ENCODE data around the gene GLYATL1B. TPM values are rescaled to one million over a fixed set of nuclear protein-coding genes. Genes with fewer than 3 reads are reported as not detected.
A peak's percentile ranks its signal among the peaks of the same experiment; 100 is the strongest.
"Not testable (repeated sequence)": the region's sequence is repeated elsewhere in the genome, so short reads cannot be mapped to it uniquely, and the experiment has no call there.

The GLYATL1B gene
- total RNA-seq, 1 donor from 2014 or later = not detected

- intact Hi-C loops (cut with micrococcal nuclease) = no loop called here
- Mint-ChIP-seq H3K9me3 (no peaks in the 10 kb centered on the region), H3K27ac (no peak overlapping the region), H3K36me3 (ENCODE audit: low read depth) (no peaks in the 10 kb centered on the region), H3K4me3 (no peak overlapping the region), H3K4me1 (ENCODE audit: low read depth) (peaks cover 5% of the 10 kb centered on the region), H3K27me3 (ENCODE audit: insufficient read depth) (peaks cover 28% of the 10 kb centered on the region)
- DNase-seq (ENCODE audit: low spot score) = no peak
Measured at GRCh38 chr11:59076876-59077571, 9.1 kb upstream of the GLYATL1B start.

GRCh38 chr11:59078435-59078834 lies 7.7 kb upstream of the GLYATL1B start:
- H3K36me3 Mint-ChIP-seq (ENCODE audit: low read depth) = no peaks in the 10 kb centered on the region
- H3K27ac Mint-ChIP-seq = no peak overlapping the region
- no peaks in the 10 kb centered on the region for H3K9me3 Mint-ChIP-seq
- H3K4me1 Mint-ChIP-seq (ENCODE audit: low read depth) = peaks cover 5% of the 10 kb centered on the region
- H3K4me3 Mint-ChIP-seq = no peak overlapping the region
- peaks cover 30% of the 10 kb centered on the region for H3K27me3 Mint-ChIP-seq (ENCODE audit: insufficient read depth)
- no peak for DNase-seq (ENCODE audit: low spot score)
- intact Hi-C loops (cut with micrococcal nuclease) = no loop called here

DNA sequence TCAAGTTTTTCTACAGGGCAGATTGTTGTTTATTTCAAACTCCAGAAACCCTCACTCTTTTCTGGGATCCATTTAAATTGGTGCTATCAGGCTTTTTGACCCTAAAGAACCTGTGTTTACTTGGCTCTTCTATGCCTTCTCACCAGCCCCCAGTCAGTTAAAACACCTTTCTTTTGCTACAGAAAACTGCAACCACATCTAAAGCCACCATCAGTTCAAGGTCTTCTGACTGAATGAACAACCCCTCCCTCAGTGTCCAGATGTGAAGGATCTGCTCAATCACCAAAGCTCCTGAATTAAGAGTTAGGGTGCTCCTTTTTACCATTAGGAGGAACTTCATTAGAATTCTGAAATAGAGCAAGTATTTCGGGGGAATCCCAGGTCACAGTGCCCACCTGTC lies 7.0 kb upstream of the GLYATL1B start:
- peaks cover 5% of the 10 kb centered on the region for H3K4me1 Mint-ChIP-seq (ENCODE audit: low read depth)
- H3K4me3 Mint-ChIP-seq = no peak overlapping the region
- H3K27me3 Mint-ChIP-seq (ENCODE audit: insufficient read depth) = peaks cover 33% of the 10 kb centered on the region
- no peak for DNase-seq (ENCODE audit: low spot score)
- H3K27ac Mint-ChIP-seq = no peak overlapping the region
- H3K36me3 Mint-ChIP-seq (ENCODE audit: low read depth) = no peaks in the 10 kb centered on the region
- no peaks in the 10 kb centered on the region for H3K9me3 Mint-ChIP-seq
- intact Hi-C loops (cut with micrococcal nuclease) = no loop called here

DNA sequence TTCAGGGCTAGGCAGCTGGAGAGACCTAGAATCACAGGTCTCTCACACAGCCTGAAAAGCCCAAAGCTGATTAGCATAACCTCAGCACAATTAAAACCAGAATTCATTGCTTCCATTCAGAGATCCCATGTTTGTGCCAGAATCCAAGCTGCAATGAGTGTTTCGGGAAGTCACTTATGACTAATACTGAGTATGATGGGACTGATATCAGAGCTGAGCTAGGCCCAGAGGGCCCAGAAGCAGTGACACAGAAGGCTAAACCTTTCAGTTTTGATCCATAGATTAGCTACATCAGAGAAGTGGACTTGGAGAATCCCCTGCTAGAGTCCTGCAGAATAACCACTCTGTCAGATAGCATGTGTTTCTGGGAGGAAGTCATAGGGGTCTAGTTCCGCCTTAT lies 5.7 kb upstream of the GLYATL1B start:
- H3K36me3 Mint-ChIP-seq (ENCODE audit: low read depth); H3K9me3 Mint-ChIP-seq; H3K4me1 Mint-ChIP-seq (ENCODE audit: low read depth); H3K4me3 Mint-ChIP-seq; H3K27ac Mint-ChIP-seq; intact Hi-C loops (cut with micrococcal nuclease); DNase-seq (ENCODE audit: low spot score): not testable (repeated sequence)
- peaks cover 23% of the 10 kb centered on the region for H3K27me3 Mint-ChIP-seq (ENCODE audit: insufficient read depth)

DNA sequence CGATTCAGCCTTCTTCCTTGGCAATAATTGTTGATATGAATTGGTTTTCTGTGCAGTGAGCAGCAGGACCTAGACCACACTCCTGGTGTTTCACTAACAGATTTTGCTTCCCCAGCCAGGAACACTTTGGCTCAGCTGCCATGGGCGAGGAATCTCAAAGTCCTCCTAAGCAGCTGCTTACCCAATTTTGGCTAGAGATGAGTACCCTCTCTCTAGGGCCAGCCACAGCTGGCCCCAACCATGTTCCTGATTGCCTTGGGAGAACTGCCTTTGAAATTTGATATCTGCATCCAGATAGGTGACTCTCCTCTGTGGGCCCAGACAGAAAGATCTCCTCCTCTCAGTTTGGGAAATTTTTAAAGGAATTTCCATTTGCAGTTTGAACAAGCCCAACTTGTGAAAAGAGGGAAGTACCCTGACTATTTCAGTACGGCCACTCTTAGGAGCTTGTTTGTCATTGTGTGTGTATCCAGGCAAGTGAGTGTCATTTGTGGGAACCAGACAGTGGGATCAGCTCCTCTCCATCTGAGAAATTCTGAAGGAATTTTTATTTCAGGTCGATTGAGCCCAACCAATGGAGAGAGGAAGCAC lies 4.6 kb upstream of the GLYATL1B start:
- intact Hi-C loops (cut with micrococcal nuclease); H3K36me3 Mint-ChIP-seq (ENCODE audit: low read depth); DNase-seq (ENCODE audit: low spot score); H3K4me3 Mint-ChIP-seq; H3K9me3 Mint-ChIP-seq; H3K4me1 Mint-ChIP-seq (ENCODE audit: low read depth); H3K27ac Mint-ChIP-seq: not testable (repeated sequence)
- peaks cover 22% of the 10 kb centered on the region for H3K27me3 Mint-ChIP-seq (ENCODE audit: insufficient read depth)

DNA sequence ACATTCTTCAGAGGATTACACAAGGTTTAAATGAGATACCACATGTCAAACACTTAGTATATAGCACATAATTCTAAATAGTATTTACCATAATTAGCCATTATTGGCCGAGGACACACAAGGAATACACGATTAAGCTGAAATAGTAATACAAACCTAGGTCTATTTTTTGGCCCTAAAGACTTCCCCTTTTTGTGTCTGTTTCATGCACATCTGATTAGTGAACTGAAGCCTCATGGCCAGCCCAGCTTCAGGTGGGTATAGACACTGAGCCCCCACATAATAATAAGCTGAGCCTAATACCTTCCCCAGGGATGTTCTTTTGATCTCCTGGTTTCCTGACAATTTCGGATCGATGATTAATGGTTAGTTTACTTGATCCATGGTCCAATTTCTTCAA lies 2.1 kb downstream of the GLYATL1B start:
- intact Hi-C loops (cut with micrococcal nuclease) = no loop called here
- Mint-ChIP-seq H3K27ac (no peak overlapping the region), H3K27me3 (ENCODE audit: insufficient read depth) (peaks cover 20% of the 10 kb centered on the region), H3K9me3 (no peaks in the 10 kb centered on the region), H3K4me1 (ENCODE audit: low read depth) (no peaks in the 10 kb centered on the region), H3K36me3 (ENCODE audit: low read depth) (no peaks in the 10 kb centered on the region), H3K4me3 (no peak overlapping the region)
- no peak for DNase-seq (ENCODE audit: low spot score)

- H3K9me3 Mint-ChIP-seq; intact Hi-C loops (cut with micrococcal nuclease); H3K27ac Mint-ChIP-seq; H3K36me3 Mint-ChIP-seq (ENCODE audit: low read depth); H3K4me3 Mint-ChIP-seq; H3K4me1 Mint-ChIP-seq (ENCODE audit: low read depth); DNase-seq (ENCODE audit: low spot score): not testable (repeated sequence)
- peaks cover 25% of the 10 kb centered on the region for H3K27me3 Mint-ChIP-seq (ENCODE audit: insufficient read depth)
Measured at GRCh38 chr11:59093576-59093975, 7.5 kb downstream of the GLYATL1B start.

DNA sequence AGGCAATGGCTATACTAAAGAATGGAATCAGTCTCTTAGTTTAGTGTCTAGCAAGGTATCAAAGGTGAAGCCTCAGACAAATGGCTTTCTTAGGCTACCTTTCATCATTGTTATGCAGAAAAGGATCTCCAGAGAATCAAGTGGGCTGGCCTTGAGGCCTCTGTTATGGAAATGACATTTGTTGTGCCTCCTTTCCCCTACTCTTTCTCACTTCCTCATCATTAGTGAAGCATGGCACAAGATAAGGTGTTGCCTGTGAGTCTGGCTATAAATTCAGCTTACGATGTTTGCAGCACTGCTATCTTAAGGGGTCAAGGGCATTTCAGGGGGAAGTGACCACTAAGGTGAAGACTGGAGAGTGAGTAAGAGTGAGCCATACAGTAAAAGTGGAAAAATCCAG lies 9.1 kb downstream of the GLYATL1B start:
- H3K4me3 Mint-ChIP-seq; intact Hi-C loops (cut with micrococcal nuclease); H3K9me3 Mint-ChIP-seq; DNase-seq (ENCODE audit: low spot score); H3K36me3 Mint-ChIP-seq (ENCODE audit: low read depth); H3K27ac Mint-ChIP-seq: not testable (repeated sequence)
- peaks cover 10% of the 10 kb centered on the region for H3K4me1 Mint-ChIP-seq (ENCODE audit: low read depth)
- H3K27me3 Mint-ChIP-seq (ENCODE audit: insufficient read depth) = peaks cover 30% of the 10 kb centered on the region

GRCh38 chr11:59095972-59096575 lies 10.0 kb downstream of the GLYATL1B start:
- DNase-seq (ENCODE audit: low spot score); H3K27ac Mint-ChIP-seq; H3K36me3 Mint-ChIP-seq (ENCODE audit: low read depth); H3K4me3 Mint-ChIP-seq; intact Hi-C loops (cut with micrococcal nuclease); H3K9me3 Mint-ChIP-seq: not testable (repeated sequence)
- Mint-ChIP-seq H3K27me3 (ENCODE audit: insufficient read depth) (peaks cover 29% of the 10 kb centered on the region), H3K4me1 (ENCODE audit: low read depth) (peaks cover 10% of the 10 kb centered on the region)

- Mint-ChIP-seq H3K27ac (no peak overlapping the region), H3K4me3 (no peak overlapping the region), H3K27me3 (ENCODE audit: insufficient read depth) (peaks cover 29% of the 10 kb centered on the region), H3K9me3 (no peaks in the 10 kb centered on the region), H3K4me1 (ENCODE audit: low read depth) (peaks cover 18% of the 10 kb centered on the region), H3K36me3 (ENCODE audit: low read depth) (no peaks in the 10 kb centered on the region)
- intact Hi-C loops (cut with micrococcal nuclease) = loop anchor here (1.0 kb wide), 3 partner anchors 39 to 187 kb away; no protein-coding TSS in a partner anchor
- DNase-seq (ENCODE audit: low spot score) = peak; percentile 52
Measured at GRCh38 chr11:59097113-59097708, 11.1 kb downstream of the GLYATL1B start.

- H3K27ac Mint-ChIP-seq; H3K9me3 Mint-ChIP-seq; DNase-seq (ENCODE audit: low spot score); H3K36me3 Mint-ChIP-seq (ENCODE audit: low read depth); H3K4me3 Mint-ChIP-seq: not testable (repeated sequence)
- Mint-ChIP-seq H3K27me3 (ENCODE audit: insufficient read depth) (peaks cover 24% of the 10 kb centered on the region), H3K4me1 (ENCODE audit: low read depth) (peaks cover 22% of the 10 kb centered on the region)
- intact Hi-C loops (cut with micrococcal nuclease) = loop anchor here (1.0 kb wide), 3 partner anchors 38 to 186 kb away; no protein-coding TSS in a partner anchor
Measured at GRCh38 chr11:59097938-59098337, 11.8 kb downstream of the GLYATL1B start.

DNA sequence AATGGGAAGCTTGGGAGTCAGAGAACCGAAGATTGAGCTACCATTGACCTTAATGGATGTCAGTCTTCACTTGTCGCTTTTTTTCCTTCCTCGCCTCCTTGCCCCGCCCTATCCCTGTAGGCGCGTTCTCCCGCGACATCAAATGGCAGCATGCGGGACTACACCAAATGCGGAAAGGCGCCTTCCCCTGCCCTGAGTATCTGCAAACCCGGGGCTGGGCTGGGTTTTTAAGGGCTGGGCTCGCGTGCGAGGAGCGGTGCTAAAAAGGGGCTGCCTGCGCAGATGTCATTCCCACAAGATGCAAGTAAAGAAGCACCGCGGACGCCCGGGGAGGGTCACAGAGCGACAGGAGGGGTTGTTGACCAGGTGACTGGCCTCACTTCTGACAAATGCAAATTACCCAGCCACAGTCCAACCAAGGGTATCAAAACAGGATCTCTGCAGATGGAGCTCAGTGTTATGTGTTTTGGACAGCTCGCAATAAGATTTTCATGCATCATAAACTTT lies 16.2 kb downstream of the GLYATL1B start:
- Mint-ChIP-seq H3K4me1 (ENCODE audit: low read depth) (peaks cover 50% of the 10 kb centered on the region), H3K36me3 (ENCODE audit: low read depth) (no peaks in the 10 kb centered on the region), H3K27me3 (ENCODE audit: insufficient read depth) (peaks cover 15% of the 10 kb centered on the region), H3K4me3 (peak overlapping the region; percentile 77), H3K9me3 (no peaks in the 10 kb centered on the region), H3K27ac (no peak overlapping the region)
- intact Hi-C loops (cut with micrococcal nuclease) = loop anchor here (1.0 to 10.0 kb wide), 2 partner anchors 34 to 452 kb away; no protein-coding TSS in a partner anchor
- DNase-seq (ENCODE audit: low spot score) = peak; percentile 60

Data from activated T-helper 1 cell treated with anti-CD3 and anti-CD28 coated beads, Interleukin-12 subunit alpha, Interleukin-12 subunit beta, Interleukin-2, Interleukin-4 antibody, amounts not matched to agents 30 ng/mL and 10 ng/mL and 1 ng/mL, durations not matched to agents 14 hours and 24 hours and 36 hours (primary cell).